Lower leg skin (tissue), 4 donors: Measurements from ENCODE around the gene TDRD6. TPM values are rescaled to one million over a fixed set of nuclear protein-coding genes. Genes with fewer than 3 reads are reported as not detected.
A peak's percentile ranks its signal among the peaks of the same experiment; 100 is the strongest.

Experiments used
- DNase-seq, 2 donors: peaks; one replicate each; pipeline ENCODE4 v3.0.0-alpha.2; 2019; ENCODE audit warnings: low spot score in 2 of 2
- H3K4me3 ChIP-seq: fragments of 200-600 bp; sonication (generic); 2 replicates; pipeline ENCODE4 v1.5.1; 2017; ENCODE audit warnings: mild to moderate bottlenecking, low read depth; ENCODE audit not compliant: poor library complexity, severe bottlenecking
- POLR2A ChIP-seq, 2 donors: fragments of 450-650 bp; IDR thresholded peaks; one replicate each; pipeline ENCODE4 v1.6.1; 2016 to 2017; ENCODE audit warnings: antibody characterized with exemption in 2 of 2, mild to moderate bottlenecking in 1 of 2, moderate library complexity in 1 of 2
- WGBS, 2 donors: methylation state at CpG; one replicate each; pipeline ENCODE4 v1.1.5; 2018; 5-methylcytosine and 5-hydroxymethylcytosine counted together
- intact Hi-C: fragments of 100-400 bp; cut with DNase I; formaldehyde crosslinking; loops from one replicate; pipeline ENCODE4 v1.15.0; 2023; ENCODE audit warnings: low total_unique reads
- total RNA-seq, 4 donors: library from RNA; depleted of rRNA; stranded (reverse); fragments of >200 nt; gene quantifications; one replicate each; pipeline ENCODE4 v1.1.0, GENCODE V29; 2016
- TF ChIP-seq, protein P1 (sequence below), 3 donors: fragments of 450-650 bp; IDR thresholded peaks; one replicate each; pipeline ENCODE4 v1.5.1; 2016; ENCODE audit warnings: antibody characterized with exemption in 3 of 3, mild to moderate bottlenecking in 3 of 3, moderate library complexity in 2 of 3

Gene TDRD6
- total RNA-seq, 4 donors from 2014 or later = 0.21 to 0.59 (median 0.32) TPM

DNA sequence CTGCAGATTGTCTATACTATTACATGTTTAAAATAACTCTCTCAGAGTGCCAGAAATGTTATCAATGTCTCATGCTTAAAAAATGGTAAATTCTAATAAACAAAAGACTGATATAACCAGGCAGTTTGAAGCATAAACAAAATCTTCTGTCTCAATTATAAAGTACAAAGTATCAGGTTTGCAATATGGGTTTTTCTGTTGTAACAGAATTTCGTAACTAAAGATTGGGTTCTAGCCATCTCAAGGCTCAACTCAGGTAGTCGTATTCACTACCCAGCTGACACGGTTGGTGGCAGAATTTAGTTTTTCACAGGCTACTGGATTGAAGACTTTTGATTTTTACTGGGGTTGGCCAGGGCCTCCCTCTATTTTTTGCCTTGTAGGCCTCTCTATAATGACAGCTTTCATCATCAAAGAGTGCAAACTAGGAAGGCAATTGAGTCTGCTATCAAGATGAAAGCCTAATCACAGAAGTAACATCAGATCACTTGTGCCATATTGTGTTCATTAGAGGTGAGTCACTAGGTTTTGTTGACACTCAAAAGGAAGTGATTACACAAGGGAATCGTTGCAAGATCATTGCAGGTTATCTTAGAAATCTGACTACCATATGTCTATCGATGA lies 38.7 kb upstream of the TDRD6 start:
- no peak for TF ChIP-seq POLR2A (IDR thresholded peaks at IDR 0.05)
- TF ChIP-seq, protein P1, sequence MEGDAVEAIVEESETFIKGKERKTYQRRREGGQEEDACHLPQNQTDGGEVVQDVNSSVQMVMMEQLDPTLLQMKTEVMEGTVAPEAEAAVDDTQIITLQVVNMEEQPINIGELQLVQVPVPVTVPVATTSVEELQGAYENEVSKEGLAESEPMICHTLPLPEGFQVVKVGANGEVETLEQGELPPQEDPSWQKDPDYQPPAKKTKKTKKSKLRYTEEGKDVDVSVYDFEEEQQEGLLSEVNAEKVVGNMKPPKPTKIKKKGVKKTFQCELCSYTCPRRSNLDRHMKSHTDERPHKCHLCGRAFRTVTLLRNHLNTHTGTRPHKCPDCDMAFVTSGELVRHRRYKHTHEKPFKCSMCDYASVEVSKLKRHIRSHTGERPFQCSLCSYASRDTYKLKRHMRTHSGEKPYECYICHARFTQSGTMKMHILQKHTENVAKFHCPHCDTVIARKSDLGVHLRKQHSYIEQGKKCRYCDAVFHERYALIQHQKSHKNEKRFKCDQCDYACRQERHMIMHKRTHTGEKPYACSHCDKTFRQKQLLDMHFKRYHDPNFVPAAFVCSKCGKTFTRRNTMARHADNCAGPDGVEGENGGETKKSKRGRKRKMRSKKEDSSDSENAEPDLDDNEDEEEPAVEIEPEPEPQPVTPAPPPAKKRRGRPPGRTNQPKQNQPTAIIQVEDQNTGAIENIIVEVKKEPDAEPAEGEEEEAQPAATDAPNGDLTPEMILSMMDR (IDR thresholded peaks at IDR 0.05) = no peak
- intact Hi-C loops = no loop called here
- DNase-seq = no peak
- no peak overlapping the region for H3K4me3 ChIP-seq
- WGBS, 2 donors = 52 to 58% methylated on average over 5 of the region's 5 CpGs

DNA sequence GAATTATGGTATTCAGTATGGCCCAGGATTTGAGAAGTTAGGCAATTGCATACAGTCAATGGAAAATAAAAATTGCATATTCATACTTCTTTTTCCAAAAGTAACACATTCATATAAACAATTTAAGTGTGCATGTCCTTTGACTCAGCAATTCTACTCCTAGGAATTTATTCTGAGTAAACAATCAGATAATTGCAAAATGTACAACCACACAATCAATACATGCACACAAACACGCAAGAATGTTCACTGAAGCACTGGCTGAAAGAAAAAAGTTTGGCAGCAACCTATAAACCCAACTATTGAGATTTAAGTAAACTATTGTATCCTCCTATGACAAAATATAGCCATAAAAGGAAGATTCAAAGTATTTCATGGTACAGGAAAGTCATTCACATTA lies 36.7 kb upstream of the TDRD6 start:
- WGBS, 2 donors = 56 to 60% methylated on average over 1 of the region's 1 CpG
- intact Hi-C loops = no loop called here
- TF ChIP-seq POLR2A (IDR thresholded peaks at IDR 0.05) = no peak
- TF ChIP-seq, protein P1 (IDR thresholded peaks at IDR 0.05) = no peak
- no peak overlapping the region for H3K4me3 ChIP-seq
- DNase-seq = no peak

DNA sequence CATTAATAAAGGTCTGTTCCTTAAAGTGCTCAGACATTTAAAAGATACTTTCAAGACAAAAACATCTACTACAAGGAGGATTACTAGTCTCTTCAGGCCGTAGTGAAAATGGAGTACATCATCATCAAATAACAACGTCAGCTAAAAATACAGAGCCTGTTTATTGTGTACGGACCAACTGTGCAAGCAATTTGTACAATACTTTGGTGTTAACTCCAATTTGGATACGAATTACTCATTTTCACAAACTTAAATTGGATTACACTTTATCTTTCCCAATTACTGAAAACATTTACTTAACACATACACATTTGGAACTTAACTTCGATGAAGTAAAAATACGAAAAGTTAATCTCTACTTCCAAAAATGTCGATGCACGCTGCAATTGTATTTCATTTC lies 35.9 kb upstream of the TDRD6 start:
- no peak for DNase-seq
- no peak for TF ChIP-seq POLR2A (IDR thresholded peaks at IDR 0.05)
- TF ChIP-seq, protein P1 (IDR thresholded peaks at IDR 0.05) = no peak
- 19 to 22% methylated on average over 8 of the region's 8 CpGs for WGBS, 2 donors
- intact Hi-C loops = no loop called here
- H3K4me3 ChIP-seq = peak overlapping the region; percentile 83

DNA sequence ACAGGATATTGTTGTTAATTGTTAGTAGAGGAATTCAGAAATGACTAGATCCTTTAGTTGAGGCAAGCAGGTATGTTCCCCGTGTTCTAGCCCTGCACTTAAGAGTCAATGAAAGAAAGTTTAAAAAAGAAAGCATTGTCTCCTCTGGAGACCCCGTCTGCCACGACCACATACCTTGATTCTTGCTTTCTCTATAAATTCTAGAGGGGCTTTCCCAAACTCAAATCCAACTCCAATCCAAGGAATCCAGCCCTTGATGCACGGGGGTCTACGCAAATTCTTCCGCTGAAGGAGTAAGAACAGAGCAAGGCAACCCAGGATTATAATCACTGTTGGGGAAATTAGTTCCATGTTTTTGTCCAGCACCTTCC lies 35.5 kb upstream of the TDRD6 start:
- no peak for DNase-seq
- peak overlapping the region; percentile 83 for H3K4me3 ChIP-seq
- 4 to 6% methylated on average over 6 of the region's 6 CpGs for WGBS, 2 donors
- no peak for TF ChIP-seq POLR2A (IDR thresholded peaks at IDR 0.05)
- TF ChIP-seq, protein P1 (IDR thresholded peaks at IDR 0.05) = no peak
- intact Hi-C loops = no loop called here

DNA sequence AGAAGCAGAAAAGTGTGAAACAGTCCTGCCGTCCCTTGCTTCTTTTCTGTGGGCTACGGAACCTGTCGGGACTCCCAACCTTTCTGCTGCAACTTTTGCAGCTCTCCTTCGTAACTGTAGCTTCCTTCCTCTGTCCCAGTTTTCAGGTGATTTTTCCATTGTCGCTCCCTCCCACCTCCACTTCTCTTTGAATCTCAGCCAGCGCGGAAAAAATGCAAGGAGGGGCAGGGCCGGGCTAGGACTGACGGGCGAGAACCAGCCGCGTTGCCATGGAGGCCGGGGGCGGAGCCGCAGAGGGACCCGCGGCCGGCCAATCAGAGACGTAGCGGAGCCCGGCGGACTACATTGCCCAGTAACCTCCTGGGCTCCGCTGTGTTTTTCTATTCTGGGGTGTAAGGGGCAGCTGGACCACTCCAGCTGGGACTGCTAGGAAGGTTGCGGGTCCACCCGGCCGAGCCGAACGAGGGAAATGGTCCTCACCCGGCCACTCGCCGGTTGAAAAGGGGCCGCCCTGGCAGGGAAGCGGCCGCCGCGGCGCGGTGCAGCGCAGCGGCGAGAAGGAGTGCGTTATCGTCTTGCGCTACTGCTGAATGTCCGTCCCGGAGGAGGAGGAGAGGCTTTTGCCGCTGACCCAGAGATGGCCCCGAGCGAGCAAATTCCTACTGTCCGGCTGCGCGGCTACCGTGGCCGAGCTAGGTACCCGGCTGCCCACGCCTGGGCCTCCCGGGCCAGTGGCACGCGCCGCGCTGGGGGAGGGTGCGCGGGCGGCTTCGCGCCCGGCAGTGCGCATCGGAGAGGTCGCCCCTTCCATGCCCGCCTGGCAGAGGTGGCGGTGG lies 34.9 kb upstream of the TDRD6 start, which contains the start of the genes CYP39A1 and SLC25A27:
Gene CYP39A1, minus strand, starts transcription at position 216 of the 836 bp plus-strand sequence. CDS start 236 bp downstream, outside the sequence.
Gene SLC25A27, plus strand, starts transcription at position 373 of the 836 bp plus-strand sequence. Its CDS starts 218 bp downstream, at position 591.
- no peak for TF ChIP-seq POLR2A (IDR thresholded peaks at IDR 0.05)
- TF ChIP-seq, protein P1 (IDR thresholded peaks at IDR 0.05) = no peak
- peak; percentile 93 to 98 for DNase-seq
- 1% methylated on average over 51 to 72 of the region's 72 CpGs for WGBS, 2 donors
- intact Hi-C loops = no loop called here
- peak within 1 kb of the TSS; percentile 83 for H3K4me3 ChIP-seq
